ENCODE results near the gene LMX1B. TPM values are rescaled to one million over a fixed set of nuclear protein-coding genes. Genes with fewer than 3 reads are reported as not detected.

LMX1B gene
- total and polyA plus RNA-seq, 2 of the 4 experiments (the other 2 are of a cell fraction) = not detected

DNA sequence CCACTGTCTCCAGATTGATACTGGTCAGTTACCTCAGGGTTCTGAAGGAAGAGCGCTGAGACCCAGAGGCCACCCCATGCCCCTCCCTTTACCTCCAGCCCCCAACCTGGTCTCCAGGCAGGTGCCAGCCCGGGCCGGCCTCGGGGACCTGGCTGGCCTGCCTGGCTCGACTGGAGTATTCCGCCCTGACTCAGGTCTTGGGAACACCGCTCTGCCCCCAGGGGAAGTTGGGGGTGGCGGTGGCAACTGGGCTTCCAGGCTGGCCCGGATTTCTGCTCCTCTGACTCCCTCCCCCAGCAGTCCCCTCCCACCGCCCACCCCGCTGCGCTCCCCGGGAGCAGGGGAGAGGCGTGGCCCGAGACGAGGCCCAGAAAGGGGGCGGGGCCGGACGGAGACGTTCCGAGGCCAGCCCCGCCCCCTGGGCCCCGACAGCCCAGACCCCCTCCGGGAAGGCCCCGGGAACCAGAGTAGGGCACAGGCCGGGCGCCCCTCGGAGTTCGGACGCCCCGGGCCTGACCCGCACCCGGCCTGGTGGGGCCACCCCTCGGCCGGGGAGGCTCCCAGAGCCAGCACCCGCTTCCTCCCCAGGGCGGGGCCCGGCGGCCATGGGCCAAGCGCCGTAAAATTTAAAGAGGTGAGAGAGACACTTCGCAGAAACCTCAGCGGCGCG, 108.7 kb downstream of the LMX1B start:
- Histone ChIP-seq H3K27me3 (ENCODE audit: control insufficient read depth, insufficient read depth, low read length) (peaks cover 47% of the 10 kb centered on the region), H3K23ac (ENCODE audit: low read depth, low read length) (no peak overlapping the region), H2BK15ac (ENCODE audit: low read depth, low read length) (no peak overlapping the region), H3K56ac (ENCODE audit: extremely low read depth, insufficient read depth, low read length) (no peak overlapping the region), H3K9me1 (ENCODE audit: insufficient read depth, low read length) (no peaks in the 10 kb centered on the region; the same call in 1 of the 2 replicates), H3K14ac (replicated peaks; ENCODE audit: low read depth, low read length) (no peak overlapping the region), H3K4me2 (ENCODE audit: low read depth, low read length) (peak overlapping the region; percentile 46; the same call in 1 of the 2 replicates), H4K20me1 (ENCODE audit: insufficient read depth, low read length) (no peaks in the 10 kb centered on the region), H4K8ac (ENCODE audit: low read depth in 2 of 2, low read length in 2 of 2) (no peak overlapping the region), H4K5ac (ENCODE audit: low read depth, low read length) (no peak overlapping the region), H2AK9ac (replicated peaks; ENCODE audit: low read depth, low read length, poor library complexity) (no peak overlapping the region), H3K4ac (ENCODE audit: low read depth, low read length) (no peak overlapping the region), H3K9me3 (ENCODE audit: control insufficient read depth, insufficient read depth, low read length) (no peaks in the 10 kb centered on the region), H3K79me1 (ENCODE audit: low read depth in 1 of 2, low read length in 2 of 2) (no peaks in the 10 kb centered on the region), H3K27ac (ENCODE audit: insufficient read depth, low read length) (no peak overlapping the region), H2AK5ac (ENCODE audit: low read depth, low read length) (no peak overlapping the region), H3K9ac (ENCODE audit: low read depth, low read length) (no peak overlapping the region), H2BK120ac (ENCODE audit: low read depth, low read length) (no peak overlapping the region), H3K18ac (ENCODE audit: low read depth, low read length) (no peak overlapping the region), H3K4me1 (ENCODE audit: control insufficient read depth, insufficient read depth, low read length) (no peaks in the 10 kb centered on the region; the same call in 1 of the 2 replicates), H2AFZ (replicated peaks; ENCODE audit: low read length, poor library complexity) (peak overlapping the region; percentile 70), H3K36me3 (ENCODE audit: control insufficient read depth, insufficient read depth, low read length) (no peaks in the 10 kb centered on the region), H4K91ac (ENCODE audit: insufficient read depth, low read depth, low read length) (no peak overlapping the region), H3K4me3 (ENCODE audit: insufficient read depth, low read depth, low read length) (peak overlapping the region; percentile 42), H2BK5ac (ENCODE audit: low read depth, low read length, poor library complexity, severe bottlenecking) (no peak overlapping the region), H2BK20ac (ENCODE audit: low read depth, low read length) (no peak overlapping the region)
- dilution Hi-C loops (cut with HindIII; ENCODE audit: low sequenced_read_pairs, unreplicated experiment) (no loop called here), in situ Hi-C loops (cut with MboI; ENCODE audit: low sequenced_read_pairs) (no loop called here), intact Hi-C loops (cut with micrococcal nuclease) (no loop called here)
- WGBS, 2 experiments (ENCODE audit: extremely low coverage in 2 of 2, insufficient read length in 1 of 2) = no CpG with 5 or more reads among the region's 45 CpGs
- ChIA-PET CTCF (no interaction called here), POLR2A (ENCODE audit: unreplicated experiment) (no interaction called here)
- TF ChIP-seq MXI1 (IDR thresholded peaks at IDR 0.05; ENCODE audit: borderline replicate concordance, low read depth, low read length) (no peak), RAD21 (IDR thresholded peaks at IDR 0.05; ENCODE audit: low read length) (no peak), POLR2A (IDR thresholded peaks at IDR 0.05; ENCODE audit: low read depth, low read length) (no peak), CHD1 (IDR thresholded peaks at IDR 0.05; ENCODE audit: low read depth, low read length) (no peak), MAZ (IDR thresholded peaks at IDR 0.05; ENCODE audit: borderline replicate concordance, low read depth, low read length) (no peak), NFE2L2 (IDR thresholded peaks at IDR 0.05; ENCODE audit: low read depth, low read length) (no peak), BHLHE40 (IDR thresholded peaks at IDR 0.05; ENCODE audit: low read depth, low read length) (no peak), RCOR1 (IDR thresholded peaks at IDR 0.05; ENCODE audit: insufficient replicate concordance, low read length) (no peak), CEBPB (IDR thresholded peaks at IDR 0.05; ENCODE audit: low read depth, low read length) (no peak), SMC3 (IDR thresholded peaks at IDR 0.05; ENCODE audit: low read depth, low read length) (no peak), FOS (IDR thresholded peaks at IDR 0.05; ENCODE audit: low read depth, low read length) (no peak)
- TF ChIP-seq, protein P1, sequence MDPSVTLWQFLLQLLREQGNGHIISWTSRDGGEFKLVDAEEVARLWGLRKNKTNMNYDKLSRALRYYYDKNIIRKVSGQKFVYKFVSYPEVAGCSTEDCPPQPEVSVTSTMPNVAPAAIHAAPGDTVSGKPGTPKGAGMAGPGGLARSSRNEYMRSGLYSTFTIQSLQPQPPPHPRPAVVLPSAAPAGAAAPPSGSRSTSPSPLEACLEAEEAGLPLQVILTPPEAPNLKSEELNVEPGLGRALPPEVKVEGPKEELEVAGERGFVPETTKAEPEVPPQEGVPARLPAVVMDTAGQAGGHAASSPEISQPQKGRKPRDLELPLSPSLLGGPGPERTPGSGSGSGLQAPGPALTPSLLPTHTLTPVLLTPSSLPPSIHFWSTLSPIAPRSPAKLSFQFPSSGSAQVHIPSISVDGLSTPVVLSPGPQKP (IDR thresholded peaks at IDR 0.05; ENCODE audit: borderline replicate concordance, low read depth, low read length) = no peak
- TF ChIP-seq, protein P2, sequence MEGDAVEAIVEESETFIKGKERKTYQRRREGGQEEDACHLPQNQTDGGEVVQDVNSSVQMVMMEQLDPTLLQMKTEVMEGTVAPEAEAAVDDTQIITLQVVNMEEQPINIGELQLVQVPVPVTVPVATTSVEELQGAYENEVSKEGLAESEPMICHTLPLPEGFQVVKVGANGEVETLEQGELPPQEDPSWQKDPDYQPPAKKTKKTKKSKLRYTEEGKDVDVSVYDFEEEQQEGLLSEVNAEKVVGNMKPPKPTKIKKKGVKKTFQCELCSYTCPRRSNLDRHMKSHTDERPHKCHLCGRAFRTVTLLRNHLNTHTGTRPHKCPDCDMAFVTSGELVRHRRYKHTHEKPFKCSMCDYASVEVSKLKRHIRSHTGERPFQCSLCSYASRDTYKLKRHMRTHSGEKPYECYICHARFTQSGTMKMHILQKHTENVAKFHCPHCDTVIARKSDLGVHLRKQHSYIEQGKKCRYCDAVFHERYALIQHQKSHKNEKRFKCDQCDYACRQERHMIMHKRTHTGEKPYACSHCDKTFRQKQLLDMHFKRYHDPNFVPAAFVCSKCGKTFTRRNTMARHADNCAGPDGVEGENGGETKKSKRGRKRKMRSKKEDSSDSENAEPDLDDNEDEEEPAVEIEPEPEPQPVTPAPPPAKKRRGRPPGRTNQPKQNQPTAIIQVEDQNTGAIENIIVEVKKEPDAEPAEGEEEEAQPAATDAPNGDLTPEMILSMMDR (conservative IDR thresholded peaks at IDR 0.05; ENCODE audit: low read depth, low read length) = no peak
- TF ChIP-seq, protein P3, sequence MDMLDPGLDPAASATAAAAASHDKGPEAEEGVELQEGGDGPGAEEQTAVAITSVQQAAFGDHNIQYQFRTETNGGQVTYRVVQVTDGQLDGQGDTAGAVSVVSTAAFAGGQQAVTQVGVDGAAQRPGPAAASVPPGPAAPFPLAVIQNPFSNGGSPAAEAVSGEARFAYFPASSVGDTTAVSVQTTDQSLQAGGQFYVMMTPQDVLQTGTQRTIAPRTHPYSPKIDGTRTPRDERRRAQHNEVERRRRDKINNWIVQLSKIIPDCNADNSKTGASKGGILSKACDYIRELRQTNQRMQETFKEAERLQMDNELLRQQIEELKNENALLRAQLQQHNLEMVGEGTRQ (IDR thresholded peaks at IDR 0.05; ENCODE audit: low read depth, low read length) = no peak
- no peak for DNase-seq
- no TSS peak for BruUV-seq (replicated peaks)
- ATAC-seq (ENCODE audit: low read depth) = peak; percentile 89

Measured in IMR-90 (cell line).